K562 (cell line): ENCODE results near the gene PDZRN3. TPM values are rescaled to one million over a fixed set of nuclear protein-coding genes. Genes with fewer than 3 reads are reported as not detected.

ENCODE experiments used
- ATAC-seq: fragments of 200-7000 bp; cut with Tn5 transposase; 3 replicates; pipeline ENCODE4 v1.9.1; 2020; ENCODE audit warnings: moderate library complexity
- BruUV-seq: library from RNA; stranded (reverse); fragments of 400-500 nt; replicated peaks from 2 replicates; lab custom pipeline; 2021; lab: Mats Ljungman, UMichigan
- CTCF ChIA-PET: fragments of 300-600 bp; formaldehyde crosslinking; extraction: SDS; loops from one replicate; lab custom pipeline; 2021; ENCODE audit warnings: low intra/inter-chr PET ratio; lab: Yijun Ruan, JAX
- POLR2A ChIA-PET: fragments of 300-600, 350-650 bp; sonication (Branson Sonifier 250); formaldehyde crosslinking; extraction: SDS; loops from one replicate; lab custom pipeline; 2021; ENCODE audit warnings: antibody characterized with exemption, inconsistent platforms; lab: Yijun Ruan, JAX
- DNase-seq, 4 experiments: peaks; one replicate each; pipeline versions ENCODE4 v3.0.0 to v3.0.0-alpha.2; 2011 to 2018; ENCODE audit warnings: low spot score in 3 of 4, mixed read lengths in 3 of 4; ENCODE audit errors: extremely low read depth in 1 of 4
- FAIRE-seq: peaks from 2 replicates; lab custom pipeline; 2011; peaks lifted over from hg19 to GRCh38; lab: Jason Lieb, UNC
- H2AFZ ChIP-seq: 2 replicates; pipeline ENCODE4 v1.6.0; 2011; ENCODE audit warnings: low read depth, low read length, control low read depth, inconsistent platforms
- H3K27ac ChIP-seq: fragments of 200-600 bp; 3 replicates; pipeline ENCODE4 v1.8.0; 2011; ENCODE audit warnings: low read depth, mild to moderate bottlenecking, control low read depth, inconsistent platforms, low read length, moderate library complexity, mixed read lengths; ENCODE audit errors: extremely low read depth
- H3K27me3 ChIP-seq, 2 experiments: fragments of 300-600 bp in 1 of 2; 2 replicates in 1 of 2; 3 replicates in 1 of 2; pipeline versions ENCODE4 v1.6.0 to v1.8.0; 2011; ENCODE audit warnings: inconsistent platforms in 2 of 2, low read length in 2 of 2, mild to moderate bottlenecking in 1 of 2, mixed read lengths in 1 of 2, moderate library complexity in 1 of 2; ENCODE audit not compliant: control insufficient read depth in 2 of 2, insufficient read depth in 2 of 2
- H3K36me3 ChIP-seq: fragments of 300-600 bp; 3 replicates; pipeline ENCODE4 v1.8.0; 2011; ENCODE audit warnings: mild to moderate bottlenecking, low read length, inconsistent platforms; ENCODE audit not compliant: control insufficient read depth, insufficient read depth
- H3K4me1 ChIP-seq, 2 experiments: fragments of 200-600 bp in 1 of 2; replicated peaks in 1 of 2; 2 replicates in 1 of 2; 3 replicates in 1 of 2; pipeline versions ENCODE4 v1.5.1 to v1.8.0; 2011; ENCODE audit warnings: inconsistent platforms in 2 of 2, low read length in 2 of 2, mild to moderate bottlenecking in 1 of 2, mixed read lengths in 1 of 2, moderate library complexity in 1 of 2; ENCODE audit not compliant: control insufficient read depth in 2 of 2, insufficient read depth in 2 of 2
- H3K4me2 ChIP-seq: 2 replicates; pipeline ENCODE4 v1.6.1; 2011; ENCODE audit warnings: low read length, control low read depth, inconsistent platforms, mixed read lengths; ENCODE audit not compliant: insufficient read depth
- H3K4me3 ChIP-seq: fragments of 200-600 bp; sonication (generic), shearing (Covaris generic); 2 replicates; pipeline ENCODE4 v1.5.1; 2016; ENCODE audit warnings: control low read depth, inconsistent platforms
- H3K79me2 ChIP-seq: fragments of 200-600 bp; 3 replicates; pipeline ENCODE4 v1.8.0; 2011; ENCODE audit warnings: low read length, inconsistent platforms; ENCODE audit not compliant: control insufficient read depth, insufficient read depth
- H3K9ac ChIP-seq, 2 experiments: 2 replicates each; pipeline versions ENCODE4 v1.6.0 to v1.6.1; 2011; ENCODE audit warnings: low read depth in 2 of 2, low read length in 2 of 2, control low read depth in 1 of 2, inconsistent platforms in 1 of 2, mild to moderate bottlenecking in 1 of 2, mixed read lengths in 1 of 2; ENCODE audit not compliant: insufficient read depth in 1 of 2
- H3K9me1 ChIP-seq: one replicate; pipeline ENCODE4 v1.6.0; 2011; ENCODE audit warnings: inconsistent platforms, mild to moderate bottlenecking, low read length, moderate library complexity; ENCODE audit not compliant: control insufficient read depth, insufficient read depth
- H3K9me3 ChIP-seq: replicated peaks from 2 replicates; pipeline ENCODE4 v1.5.1; 2011; ENCODE audit warnings: low read depth, low read length, inconsistent platforms; ENCODE audit not compliant: control insufficient read depth, insufficient read depth
- H4K20me1 ChIP-seq: replicated peaks from 2 replicates; pipeline ENCODE4 v1.6.1; 2011; ENCODE audit warnings: low read length, inconsistent platforms, mixed read lengths; ENCODE audit not compliant: control insufficient read depth, insufficient read depth
- ARID2 ChIP-seq: fragments of 450-650 bp; IDR thresholded peaks from 2 replicates; pipeline ENCODE4 v1.6.1; 2017; ENCODE audit warnings: antibody characterized with exemption, mild to moderate bottlenecking
- CBX3 ChIP-seq, 2 experiments: IDR thresholded peaks; 1 replicate in 1 of 2; 2 replicates in 1 of 2; pipeline ENCODE4 v1.6.1; 2012; ENCODE audit warnings: inconsistent platforms in 2 of 2, low read length in 2 of 2, borderline replicate concordance in 1 of 2, control low read depth in 1 of 2
- CGGBP1 ChIP-seq: fragments of 250-450 bp; sonication (Bioruptor Pico); IDR thresholded peaks from 2 replicates; pipeline ENCODE4 v1.9.0; 2021; ENCODE audit warnings: mild to moderate bottlenecking
- ELF1 ChIP-seq: fragments of 200-800 bp; sonication (Bioruptor generic); IDR thresholded peaks from 2 replicates; pipeline ENCODE4 v1.6.1; 2016; ENCODE audit warnings: missing genetic modification characterization, missing compliant biosample characterization
- FOXJ2 ChIP-seq: fragments of 200-800 bp; sonication (Bioruptor generic); IDR thresholded peaks from 2 replicates; pipeline ENCODE4 v1.6.1; 2016; ENCODE audit warnings: missing genetic modification characterization, missing compliant biosample characterization
- MCM5 ChIP-seq: fragments of 450-650 bp; IDR thresholded peaks from 2 replicates; pipeline ENCODE4 v1.6.1; 2016; ENCODE audit warnings: low read depth
- PCBP1 ChIP-seq: fragments of 200-400 bp; formaldehyde crosslinking; IDR thresholded peaks from 2 replicates; pipeline ENCODE4 v1.6.1; 2018; ENCODE audit warnings: mild to moderate bottlenecking, low read depth, low read length; ENCODE audit not compliant: poor library complexity, severe bottlenecking
- SMAD2 ChIP-seq: fragments of 150-350 bp; IDR thresholded peaks from 2 replicates; pipeline ENCODE4 v1.6.1; 2014; ENCODE audit warnings: low read depth, mild to moderate bottlenecking, low read length
- WGBS: fragments of 100-300 bp; shearing (Covaris generic); methylation state at CpG from one replicate; pipeline ENCODE4 v1.1.6; 2016; ENCODE audit warnings: low coverage, mixed read lengths; ENCODE audit not compliant: insufficient coverage; ENCODE audit errors: missing lambda C conversion rate; 5-methylcytosine and 5-hydroxymethylcytosine counted together
- in situ Hi-C: fragments of 300-500 bp; cut with MboI; formaldehyde crosslinking; loops from 4 replicates; pipeline ENCODE4 v1.15.0; 2018; ENCODE audit warnings: inconsistent platforms, mixed read lengths
- intact Hi-C: fragments of 100-400 bp; cut with micrococcal nuclease; formaldehyde crosslinking; loops from 2 replicates; pipeline ENCODE4 v1.14.2; 2022
- polyA plus RNA-seq, 8 experiments: library from polyadenylated mRNA; depleted of rRNA in 4 of 8; stranded (reverse) in 5 of 8; unstranded in 3 of 8; fragments of >200 nt; fragmentation: Nextera tagmentation in 2 of 8; fragmentation: Illumina TruSeq in 1 of 8; extraction: Ambion mirVana in 2 of 8; extraction: Trizol in 1 of 8; gene quantifications; 2 replicates each; pipeline versions ENCODE4 v1.2.1 to v1.2.3, GENCODE V29; 2011 to 2014; ENCODE audit warnings: inconsistent platforms in 1 of 8, missing spikeins in 1 of 8
- total RNA-seq, 7 experiments: library from RNA; depleted of rRNA in 6 of 7; stranded (reverse); fragments of >200 nt in 6 of 7; fragmentation: Illumina TruSeq in 2 of 7; extraction: Trizol in 2 of 7; gene quantifications; 2 replicates each; pipeline versions ENCODE4 v1.2.1 to v1.2.3, GENCODE V29; 2011 to 2021; ENCODE audit warnings: low replicate concordance in 1 of 7

Gene PDZRN3
- total and polyA plus RNA-seq, 9 of the 15 experiments (the other 6 are each of a cell fraction or from before 2014, with no cell fraction given), result 0.16 TPM; not detected in 8

GRCh38 chr3:73603762-73604171, 21.0 kb downstream of the PDZRN3 start:
- H3K4me2 ChIP-seq, result no peak overlapping the region
- no peaks in the 10 kb centered on the region for H3K27me3 ChIP-seq
- ChIA-PET CTCF (no interaction called here), POLR2A (interaction anchor here (0.6 kb wide), 1 partner anchor 86 kb away, joined by 3 read pairs; no protein-coding TSS in a partner anchor)
- no peaks in the 10 kb centered on the region for H3K4me1 ChIP-seq
- intact Hi-C loops, result no loop called here
- no peak overlapping the region for H3K27ac ChIP-seq
- no peaks in the 10 kb centered on the region for H3K9me3 ChIP-seq
- H2AFZ ChIP-seq, result no peak overlapping the region
- H3K9ac ChIP-seq, result no peak overlapping the region
- WGBS, result 0% methylated on average over 1 of the region's 1 CpG
- no peaks in the 10 kb centered on the region for H3K9me1 ChIP-seq
- DNase-seq (no peak), FAIRE-seq (no peak), ATAC-seq (no peak)
- TF ChIP-seq CGGBP1 (CRISPR knock-in tag) (no peak), MCM5 (no peak), ELF1 (tag) (no peak), ARID2 (no peak), FOXJ2 (tag) (no peak), CBX3 (IDR thresholded peaks at IDR 0.05; ENCODE audit: borderline replicate concordance in 1 of 2, low read length in 2 of 2) (no peak), PCBP1 (no peak), SMAD2 (no peak)
- H3K36me3 ChIP-seq, result no peaks in the 10 kb centered on the region
- in situ Hi-C loops, result no loop called here
- H3K4me3 ChIP-seq, result no peak overlapping the region
- BruUV-seq, result no TSS peak
- H4K20me1 ChIP-seq, result no peaks in the 10 kb centered on the region
- no peaks in the 10 kb centered on the region for H3K79me2 ChIP-seq
